G401 (cell line): ENCODE data around the gene GTF2B. TPM values are rescaled to one million over a fixed set of nuclear protein-coding genes. Genes with fewer than 3 reads are reported as not detected.

Experiments
- DNase-seq: peaks from one replicate; pipeline ENCODE4 v3.0.0-alpha.2; 2015; ENCODE audit warnings: low spot score
- in situ Hi-C: cut with HindIII; loops from 2 replicates; pipeline ENCODE4 v1.10.0; 2016; ENCODE audit warnings: low sequenced_read_pairs, mixed read lengths
- total RNA-seq: library from RNA; depleted of rRNA; stranded (reverse); fragments of >200 nt; shearing (Covaris generic); gene quantifications from 2 replicates; pipeline ENCODE4 v1.2.3, GENCODE V29; 2014; rRNA removed

Gene GTF2B
- total RNA-seq, 1 experiment from 2014 or later: 51.8 TPM

DNA sequence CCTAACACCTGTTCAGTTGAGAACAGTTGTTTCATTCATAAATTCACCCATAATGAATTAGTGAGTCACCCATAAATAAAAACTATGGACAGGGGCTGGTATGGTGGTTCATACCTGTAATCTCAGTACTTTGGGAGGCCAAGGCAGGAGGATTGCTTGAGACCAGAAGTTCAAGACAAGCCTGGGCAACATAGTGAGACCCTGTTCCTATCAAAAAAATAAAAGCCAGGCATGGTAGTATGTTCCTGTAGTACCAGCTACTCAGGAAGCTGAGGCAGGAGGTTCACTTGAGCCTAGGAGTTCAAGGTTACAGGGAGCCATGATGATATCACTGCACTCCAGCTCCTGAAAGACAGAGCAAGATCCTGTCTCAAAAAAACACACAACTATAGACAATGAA lies 79.0 kb downstream of the GTF2B start:
- in situ Hi-C loops: no loop called here
- DNase-seq: no peak

DNA sequence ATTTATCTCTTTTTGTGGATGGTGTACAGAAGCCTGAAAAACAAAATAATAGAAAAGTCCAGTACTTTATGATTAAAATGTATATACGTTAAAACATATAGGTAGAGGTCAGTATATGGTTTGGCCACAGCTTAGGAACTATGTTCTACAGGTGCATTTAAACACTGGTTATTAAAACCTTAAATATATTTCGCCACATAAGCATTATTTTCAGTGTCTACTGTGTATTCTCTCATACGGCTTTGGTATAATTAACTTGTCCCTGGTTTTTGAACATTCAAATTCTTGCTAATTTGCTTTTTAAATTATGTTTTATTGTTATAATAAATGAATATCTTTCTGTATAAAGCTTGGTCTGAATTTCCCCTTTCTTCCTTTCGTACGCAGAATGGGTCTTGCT lies 87.9 kb downstream of the GTF2B start:
- DNase-seq: no peak
- in situ Hi-C loops: loop anchor here (5.0 kb wide), 2 partner anchors 71 to 106 kb away; no protein-coding TSS in a partner anchor

DNA sequence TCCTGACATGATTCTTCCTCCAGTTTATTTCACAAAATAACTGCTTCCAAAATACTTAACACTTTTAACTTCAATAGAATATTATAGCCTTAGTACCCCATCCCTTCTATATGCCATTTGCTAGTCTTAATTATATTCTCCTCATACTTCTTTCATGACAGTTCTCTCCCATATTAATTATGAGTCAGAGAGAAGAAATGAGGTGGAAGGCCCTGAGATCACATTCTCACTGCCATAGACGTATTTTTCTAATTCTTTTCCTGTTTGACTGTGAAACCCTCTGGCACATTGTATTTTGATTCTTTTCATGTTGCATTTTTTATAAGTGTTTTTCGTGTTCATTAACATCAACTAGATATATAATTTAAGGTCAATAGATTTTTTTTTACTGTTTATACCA lies 88.4 kb downstream of the GTF2B start:
- DNase-seq: no peak
- in situ Hi-C loops: loop anchor here (5.0 kb wide), 2 partner anchors 71 to 106 kb away; no protein-coding TSS in a partner anchor

Other genes with a start within 250 kb of the GTF2B start
- gene PKN2, start 207.3 kb downstream of the GTF2B start, total RNA-seq: 26.5 and 55.6 TPM in 2 replicates
- 49.2 and 82.6 TPM in 2 replicates for gene KYAT3, start 101.1 kb upstream of the GTF2B start, total RNA-seq
- gene RBMXL1, start 101.1 kb upstream of the GTF2B start, total RNA-seq: 7.2 and 13.6 TPM in 2 replicates
- gene GBP3, start 131.3 kb upstream of the GTF2B start, total RNA-seq: not detected in 2 replicates
- gene GBP1, start 173.6 kb upstream of the GTF2B start, total RNA-seq: not detected in 2 replicates
- gene GBP2, start 234.5 kb upstream of the GTF2B start, total RNA-seq: not detected in 2 replicates